ENCODE data around the gene PRKAG1.

- no peak for TF ChIP-seq GATA2 (IDR thresholded peaks at IDR 0.05; ENCODE audit: low read depth, low read length)
- TF ChIP-seq GATA3 (IDR thresholded peaks at IDR 0.05; ENCODE audit: low read depth, low read length): no peak
Observed at GRCh38 chr12:48988030-48988649, 30.4 kb downstream of the PRKAG1 start.

All from SH-SY5Y (cell line).